Colonic mucosa (tissue), 4 donors: ENCODE measurements around the gene TRIML2. TPM values are rescaled to one million over a fixed set of nuclear protein-coding genes. Genes with fewer than 3 reads are reported as not detected.
"Not testable (repeated sequence)": the region's sequence is repeated elsewhere in the genome, so short reads cannot be mapped to it uniquely, and the experiment has no call there.

Source experiments
- DNase-seq: peaks from one replicate; pipeline ENCODE4 v3.0.0-alpha.2; 2020
- H3K27ac ChIP-seq: fragments of 200-600 bp; one replicate; pipeline ENCODE4 v1.8.0; 2021
- H3K27me3 ChIP-seq: fragments of 200-600 bp; one replicate; pipeline ENCODE4 v1.8.0; 2021
- H3K36me3 ChIP-seq: fragments of 200-600 bp; one replicate; pipeline ENCODE4 v1.8.0; 2021
- H3K4me1 ChIP-seq: fragments of 200-600 bp; one replicate; pipeline ENCODE4 v1.8.0; 2021; ENCODE audit warnings: mild to moderate bottlenecking
- H3K4me3 ChIP-seq: fragments of 200-600 bp; one replicate; pipeline ENCODE4 v1.8.0; 2021
- H3K9ac ChIP-seq, 2 donors: one replicate each; pipeline ENCODE4 v1.7.0; 2013; ENCODE audit warnings: control low read depth in 2 of 2, low read depth in 2 of 2, low read length in 2 of 2
- H3K9me3 ChIP-seq: fragments of 200-600 bp; one replicate; pipeline ENCODE4 v1.8.0; 2021
- intact Hi-C: fragments of 100-400 bp; cut with DNase I; formaldehyde crosslinking; loops from one replicate; pipeline ENCODE4 v1.14.1; 2022
- total RNA-seq, 2 donors: library from RNA; stranded (reverse); fragmentation: NEBNext Ultra II Directional in 1 of 2; extraction: Animal tissue kit (Norgen Biotek cat#: 25700) in 1 of 2; gene quantifications; one replicate each; pipeline ENCODE4 v1.2.1, GENCODE V29; 2021
- TF ChIP-seq, protein P1 (sequence below): fragments of 200-600 bp; IDR thresholded peaks from one replicate; pipeline ENCODE4 v1.8.0; 2022; ENCODE audit warnings: antibody characterized with exemption, mild to moderate bottlenecking
- donor health status: healthy.
- donor health status: DM: no; HTN: no; CAD: no.
- donor health status: DM: no; HTN: no; CAD: no.

Gene TRIML2
- total RNA-seq, 2 donors from 2014 or later: 0.20 TPM; not detected in 1

DNA sequence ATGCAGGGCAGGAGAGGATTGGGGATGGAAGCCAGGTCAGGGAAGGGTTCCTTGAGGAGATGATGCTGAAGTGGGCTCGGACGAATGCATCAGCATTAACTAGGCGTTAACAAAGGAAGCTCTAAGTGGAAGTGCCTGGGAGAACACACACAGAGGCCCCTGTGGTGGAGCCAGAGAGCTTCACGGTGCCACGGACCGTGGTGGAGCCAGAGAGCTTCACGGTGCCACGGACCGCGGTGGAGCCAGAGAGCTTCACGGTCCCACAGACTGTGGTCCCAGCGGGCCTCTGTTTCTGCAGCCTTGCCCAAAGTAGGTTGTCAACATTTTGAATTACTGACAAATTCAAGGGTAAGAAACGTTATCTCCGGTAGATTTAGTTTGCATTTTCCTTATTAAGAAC, 48.3 kb downstream of the TRIML2 start:
- Histone ChIP-seq H3K27me3 (no peaks in the 10 kb centered on the region), H3K9me3 (no peaks in the 10 kb centered on the region), H3K27ac (no peak overlapping the region), H3K4me3 (no peak overlapping the region), H3K9ac (no peak overlapping the region), H3K36me3 (no peaks in the 10 kb centered on the region), H3K4me1 (no peaks in the 10 kb centered on the region)
- TF ChIP-seq, protein P1, sequence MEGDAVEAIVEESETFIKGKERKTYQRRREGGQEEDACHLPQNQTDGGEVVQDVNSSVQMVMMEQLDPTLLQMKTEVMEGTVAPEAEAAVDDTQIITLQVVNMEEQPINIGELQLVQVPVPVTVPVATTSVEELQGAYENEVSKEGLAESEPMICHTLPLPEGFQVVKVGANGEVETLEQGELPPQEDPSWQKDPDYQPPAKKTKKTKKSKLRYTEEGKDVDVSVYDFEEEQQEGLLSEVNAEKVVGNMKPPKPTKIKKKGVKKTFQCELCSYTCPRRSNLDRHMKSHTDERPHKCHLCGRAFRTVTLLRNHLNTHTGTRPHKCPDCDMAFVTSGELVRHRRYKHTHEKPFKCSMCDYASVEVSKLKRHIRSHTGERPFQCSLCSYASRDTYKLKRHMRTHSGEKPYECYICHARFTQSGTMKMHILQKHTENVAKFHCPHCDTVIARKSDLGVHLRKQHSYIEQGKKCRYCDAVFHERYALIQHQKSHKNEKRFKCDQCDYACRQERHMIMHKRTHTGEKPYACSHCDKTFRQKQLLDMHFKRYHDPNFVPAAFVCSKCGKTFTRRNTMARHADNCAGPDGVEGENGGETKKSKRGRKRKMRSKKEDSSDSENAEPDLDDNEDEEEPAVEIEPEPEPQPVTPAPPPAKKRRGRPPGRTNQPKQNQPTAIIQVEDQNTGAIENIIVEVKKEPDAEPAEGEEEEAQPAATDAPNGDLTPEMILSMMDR: no peak
- no peak for DNase-seq
- intact Hi-C loops: no loop called here

DNA sequence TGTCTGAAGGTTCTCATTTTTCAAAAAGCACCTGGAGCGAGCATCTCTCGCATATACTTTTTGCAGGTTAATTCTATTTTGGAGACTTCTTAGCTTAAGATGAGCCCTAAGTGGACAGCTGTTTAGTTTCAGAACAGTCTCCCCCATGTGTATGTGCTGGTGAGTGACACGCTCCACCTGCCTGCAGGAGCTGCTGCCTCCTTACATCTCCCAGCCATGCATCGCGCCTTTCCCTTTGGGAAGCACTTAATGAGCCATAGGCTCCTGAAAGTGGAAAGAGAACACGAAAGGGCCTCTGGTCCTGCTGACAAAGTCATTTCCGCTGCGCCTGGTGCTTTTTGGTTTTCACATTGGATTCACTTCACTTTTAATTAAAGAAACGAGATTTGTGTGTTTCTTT, 56.1 kb downstream of the TRIML2 start:
- intact Hi-C loops: no loop called here

DNA sequence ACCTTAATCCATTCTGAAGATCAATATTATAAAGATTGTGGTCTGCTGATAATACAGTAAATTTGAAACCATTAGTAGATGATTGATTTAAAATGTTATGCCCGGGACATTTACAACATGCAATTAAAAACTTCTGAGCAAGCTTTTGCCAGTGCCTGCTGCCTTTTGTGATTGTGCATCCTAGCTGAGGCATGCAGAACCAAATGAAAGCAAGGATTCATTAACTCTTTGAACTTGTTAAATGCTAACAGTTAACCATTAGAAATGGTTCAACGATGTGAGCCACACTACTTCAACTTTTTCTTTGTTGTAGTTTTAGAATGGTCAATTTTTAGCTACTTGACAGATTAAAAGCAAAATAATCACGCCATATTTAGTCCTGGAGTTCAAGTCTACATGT, 62.7 kb downstream of the TRIML2 start:
- Histone ChIP-seq H3K27me3 (no peaks in the 10 kb centered on the region), H3K9ac (no peak overlapping the region), H3K4me1 (no peaks in the 10 kb centered on the region), H3K9me3 (no peaks in the 10 kb centered on the region), H3K36me3 (no peaks in the 10 kb centered on the region), H3K27ac (no peak overlapping the region), H3K4me3 (no peak overlapping the region)
- TF ChIP-seq, protein P1: no peak
- intact Hi-C loops: no loop called here
- no peak for DNase-seq

More for the DNA sequence above, 56.1 kb downstream of the TRIML2 start:
- no peak overlapping the region for H3K4me3 ChIP-seq
- no peaks in the 10 kb centered on the region for H3K36me3 ChIP-seq
- no peaks in the 10 kb centered on the region for H3K4me1 ChIP-seq
- no peak for DNase-seq
- no peaks in the 10 kb centered on the region for H3K9me3 ChIP-seq
- H3K27me3 ChIP-seq: no peaks in the 10 kb centered on the region
- no peak overlapping the region for H3K27ac ChIP-seq
- TF ChIP-seq, protein P1: no peak
- H3K9ac ChIP-seq: no peak overlapping the region

DNA sequence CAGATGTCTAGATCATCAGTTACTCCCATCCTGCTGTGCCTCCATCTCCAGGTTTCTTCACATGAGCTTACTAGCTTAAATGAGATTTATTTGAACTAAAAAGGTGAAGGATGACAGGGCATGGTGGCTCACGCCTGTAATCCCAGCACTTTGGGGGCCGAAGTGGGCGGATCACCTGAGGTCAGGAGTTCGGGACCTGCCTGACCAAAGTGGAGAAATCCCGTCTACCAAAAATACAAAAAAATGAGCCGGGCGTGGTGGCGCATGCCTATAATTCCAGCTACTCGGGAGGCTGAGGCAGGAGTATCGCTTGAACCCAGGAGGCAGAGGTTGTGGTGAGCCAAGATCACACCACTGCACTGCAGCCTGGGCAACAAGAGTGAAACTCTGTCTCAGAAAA, 63.9 kb downstream of the TRIML2 start:
- H3K27ac ChIP-seq, DNase-seq, H3K36me3 ChIP-seq, H3K27me3 ChIP-seq, intact Hi-C loops, H3K4me1 ChIP-seq, H3K4me3 ChIP-seq, H3K9ac ChIP-seq, H3K9me3 ChIP-seq: not testable (repeated sequence)

DNA sequence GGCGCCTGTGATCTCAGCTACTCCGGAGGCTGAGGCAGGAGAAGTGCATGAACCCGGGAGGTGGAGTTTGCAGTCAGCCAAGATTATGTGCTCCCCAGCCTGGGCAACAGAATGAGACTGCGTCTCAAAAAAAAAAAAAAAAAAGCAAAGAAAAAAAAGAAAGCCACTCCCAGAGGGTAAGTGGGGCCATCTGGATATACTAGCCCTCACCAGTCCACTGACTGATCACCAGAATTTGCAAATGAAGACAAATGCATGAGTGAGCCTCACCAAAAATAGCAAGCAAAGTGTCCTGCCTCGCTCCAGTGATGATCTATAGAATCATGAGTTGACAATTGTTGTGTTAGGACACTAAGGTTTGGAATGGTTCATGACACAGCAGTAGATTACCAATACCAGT, 66.2 kb downstream of the TRIML2 start:
- TF ChIP-seq, protein P1: no peak
- intact Hi-C loops: no loop called here
- H3K4me3 ChIP-seq: no peak overlapping the region
- no peak overlapping the region for H3K9ac ChIP-seq
- H3K4me1 ChIP-seq: no peaks in the 10 kb centered on the region
- DNase-seq: no peak
- H3K27ac ChIP-seq: no peak overlapping the region
- H3K36me3 ChIP-seq: no peaks in the 10 kb centered on the region
- H3K9me3 ChIP-seq: no peaks in the 10 kb centered on the region
- no peaks in the 10 kb centered on the region for H3K27me3 ChIP-seq

DNA sequence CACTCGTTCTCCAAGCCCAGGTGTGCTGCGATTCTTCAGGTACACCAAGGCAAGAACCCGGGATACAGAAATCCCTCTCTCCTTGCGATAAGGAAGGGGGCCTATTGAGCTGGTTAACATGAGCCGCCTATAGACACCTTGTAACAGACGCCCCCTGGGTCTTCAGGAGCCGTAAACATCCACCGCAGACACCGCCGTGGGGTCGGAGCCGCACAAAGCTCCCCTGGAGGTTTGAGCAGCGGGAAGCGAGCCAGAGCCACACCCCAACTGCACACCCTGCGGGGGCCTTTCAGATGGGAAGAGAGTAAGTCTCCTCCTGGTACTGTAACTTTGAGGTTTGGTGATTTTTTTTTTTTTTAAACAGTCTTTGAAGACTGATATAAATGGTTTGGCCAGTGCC, 67.2 kb downstream of the TRIML2 start:
- intact Hi-C loops: no loop called here
- Histone ChIP-seq H3K9me3 (no peaks in the 10 kb centered on the region), H3K4me1 (no peaks in the 10 kb centered on the region), H3K9ac (no peak overlapping the region), H3K36me3 (no peaks in the 10 kb centered on the region), H3K4me3 (no peak overlapping the region), H3K27me3 (no peaks in the 10 kb centered on the region), H3K27ac (no peak overlapping the region)
- TF ChIP-seq, protein P1: no peak
- no peak for DNase-seq
